Muscle layer of colon (tissue), 2 donors: Measurements from ENCODE around the gene AKT3.

Source experiments
- H3K27ac ChIP-seq: one replicate; pipeline ENCODE4 v1.7.0; 2013; ENCODE audit warnings: low read depth, mild to moderate bottlenecking, low read length, moderate library complexity
- H3K27me3 ChIP-seq, 2 donors: one replicate each; pipeline ENCODE4 v1.7.0; 2013; ENCODE audit warnings: low read length in 2 of 2, mild to moderate bottlenecking in 2 of 2; ENCODE audit not compliant: insufficient read depth in 2 of 2, control insufficient read depth in 1 of 2
- H3K36me3 ChIP-seq: one replicate; pipeline ENCODE4 v1.7.0; 2013; ENCODE audit warnings: mild to moderate bottlenecking, low read length; ENCODE audit not compliant: insufficient read depth
- H3K4me1 ChIP-seq: one replicate; pipeline ENCODE4 v1.7.0; 2013; ENCODE audit warnings: mild to moderate bottlenecking, low read length; ENCODE audit not compliant: insufficient read depth
- H3K4me3 ChIP-seq, 2 donors: one replicate each; pipeline ENCODE4 v1.7.0; 2013; ENCODE audit warnings: low read length in 2 of 2, low read depth in 1 of 2, mild to moderate bottlenecking in 1 of 2, moderate library complexity in 1 of 2
- H3K9ac ChIP-seq: one replicate; pipeline ENCODE4 v1.7.0; 2013; ENCODE audit warnings: low read length
- H3K9me3 ChIP-seq: one replicate; pipeline ENCODE4 v1.7.0; 2013; ENCODE audit warnings: mild to moderate bottlenecking, low read length
- donor health status: abdominal sarcoma.
- donor health status: Adenocarcinoma of cecum.

AKT3 gene

GRCh38 chr1:243730487-243731150 is 119.4 kb downstream of the AKT3 start:
- no peak overlapping the region for H3K4me3 ChIP-seq
- no peaks in the 10 kb centered on the region for H3K36me3 ChIP-seq
- no peak overlapping the region for H3K9ac ChIP-seq
- H3K4me1 ChIP-seq, result peaks cover 14% of the 10 kb centered on the region
- no peaks in the 10 kb centered on the region for H3K27me3 ChIP-seq
- H3K9me3 ChIP-seq, result no peaks in the 10 kb centered on the region
- peak overlapping the region; percentile 31 for H3K27ac ChIP-seq

GRCh38 chr1:243729956-243730355 is 120.1 kb downstream of the AKT3 start:
- H3K27ac ChIP-seq, result no peak overlapping the region
- H3K9me3 ChIP-seq, result no peaks in the 10 kb centered on the region
- peaks cover 15% of the 10 kb centered on the region for H3K4me1 ChIP-seq
- H3K27me3 ChIP-seq, result no peaks in the 10 kb centered on the region
- no peak overlapping the region for H3K9ac ChIP-seq
- no peak overlapping the region for H3K4me3 ChIP-seq
- H3K36me3 ChIP-seq, result no peaks in the 10 kb centered on the region

- Histone ChIP-seq H3K9me3 (no peaks in the 10 kb centered on the region), H3K27me3 (no peaks in the 10 kb centered on the region), H3K27ac (no peak overlapping the region), H3K4me3 (no peak overlapping the region), H3K4me1 (peaks cover 15% of the 10 kb centered on the region), H3K36me3 (no peaks in the 10 kb centered on the region), H3K9ac (no peak overlapping the region)
These were observed 122.4 kb downstream of the AKT3 start for GRCh38 chr1:243727503-243728203.

- H3K9me3 ChIP-seq, result no peaks in the 10 kb centered on the region
- peaks cover 15% of the 10 kb centered on the region for H3K4me1 ChIP-seq
- H3K36me3 ChIP-seq, result no peaks in the 10 kb centered on the region
- H3K9ac ChIP-seq, result no peak overlapping the region
- H3K27me3 ChIP-seq, result no peaks in the 10 kb centered on the region
- H3K4me3 ChIP-seq, result no peak overlapping the region
- no peak overlapping the region for H3K27ac ChIP-seq
These were observed 123.1 kb downstream of the AKT3 start for GRCh38 chr1:243726806-243727502.

GRCh38 chr1:243725846-243726245 is 124.2 kb downstream of the AKT3 start:
- H3K9ac ChIP-seq, result no peak overlapping the region
- no peak overlapping the region for H3K27ac ChIP-seq
- no peaks in the 10 kb centered on the region for H3K36me3 ChIP-seq
- no peaks in the 10 kb centered on the region for H3K27me3 ChIP-seq
- no peaks in the 10 kb centered on the region for H3K9me3 ChIP-seq
- H3K4me3 ChIP-seq, result no peak overlapping the region
- peaks cover 18% of the 10 kb centered on the region for H3K4me1 ChIP-seq

- Histone ChIP-seq H3K4me1 (peaks cover 19% of the 10 kb centered on the region), H3K4me3 (no peak overlapping the region), H3K27me3 (no peaks in the 10 kb centered on the region), H3K9me3 (no peaks in the 10 kb centered on the region), H3K36me3 (no peaks in the 10 kb centered on the region), H3K9ac (no peak overlapping the region), H3K27ac (no peak overlapping the region)
These were observed 125.0 kb downstream of the AKT3 start for GRCh38 chr1:243725075-243725474.

GRCh38 chr1:243723458-243724043 is 126.5 kb downstream of the AKT3 start:
- no peak overlapping the region for H3K27ac ChIP-seq
- no peak overlapping the region for H3K4me3 ChIP-seq
- no peaks in the 10 kb centered on the region for H3K36me3 ChIP-seq
- no peaks in the 10 kb centered on the region for H3K9me3 ChIP-seq
- H3K4me1 ChIP-seq, result peaks cover 19% of the 10 kb centered on the region
- no peaks in the 10 kb centered on the region for H3K27me3 ChIP-seq
- no peak overlapping the region for H3K9ac ChIP-seq

GRCh38 chr1:243723050-243723449 is 127.0 kb downstream of the AKT3 start:
- no peaks in the 10 kb centered on the region for H3K27me3 ChIP-seq
- no peak overlapping the region for H3K27ac ChIP-seq
- no peaks in the 10 kb centered on the region for H3K36me3 ChIP-seq
- no peaks in the 10 kb centered on the region for H3K9me3 ChIP-seq
- H3K4me1 ChIP-seq, result peaks cover 19% of the 10 kb centered on the region
- H3K9ac ChIP-seq, result no peak overlapping the region
- no peak overlapping the region for H3K4me3 ChIP-seq

GRCh38 chr1:243719476-243719875 is 130.6 kb downstream of the AKT3 start:
- Histone ChIP-seq H3K27ac (no peak overlapping the region), H3K4me1 (peaks cover 18% of the 10 kb centered on the region), H3K36me3 (no peaks in the 10 kb centered on the region), H3K9me3 (no peaks in the 10 kb centered on the region), H3K4me3 (no peak overlapping the region), H3K27me3 (no peaks in the 10 kb centered on the region), H3K9ac (no peak overlapping the region)

GRCh38 chr1:243718893-243719292 is 131.2 kb downstream of the AKT3 start:
- no peak overlapping the region for H3K9ac ChIP-seq
- H3K36me3 ChIP-seq, result no peaks in the 10 kb centered on the region
- no peaks in the 10 kb centered on the region for H3K27me3 ChIP-seq
- H3K9me3 ChIP-seq, result no peaks in the 10 kb centered on the region
- H3K4me1 ChIP-seq, result peaks cover 18% of the 10 kb centered on the region
- no peak overlapping the region for H3K4me3 ChIP-seq
- H3K27ac ChIP-seq, result no peak overlapping the region

- Histone ChIP-seq H3K9me3 (no peaks in the 10 kb centered on the region), H3K4me3 (no peak overlapping the region), H3K27ac (no peak overlapping the region)
These were observed 132.0 kb downstream of the AKT3 start for GRCh38 chr1:243718022-243718421.

More at GRCh38 chr1:243718022-243718421, 132.0 kb downstream of the AKT3 start:
- H3K27me3 ChIP-seq, result no peaks in the 10 kb centered on the region
- H3K9ac ChIP-seq, result no peak overlapping the region
- H3K4me1 ChIP-seq, result peaks cover 23% of the 10 kb centered on the region
- H3K36me3 ChIP-seq, result no peaks in the 10 kb centered on the region
